GM12891 (cell line): ENCODE data around the gene HGF.

Experiments used
- PAX5 ChIP-seq: IDR thresholded peaks from 2 replicates; pipeline ENCODE4 v1.6.1; 2011; ENCODE audit warnings: low read length, moderate library complexity, mild to moderate bottlenecking; ENCODE audit not compliant: insufficient read depth, severe bottlenecking
- POLR2A ChIP-seq: IDR thresholded peaks from 2 replicates; pipeline ENCODE4 v1.6.1; 2011; ENCODE audit warnings: low read depth, low read length, control low read depth
- POLR2AphosphoS5 ChIP-seq: IDR thresholded peaks from 2 replicates; pipeline ENCODE4 v1.6.1; 2011; ENCODE audit warnings: low read depth, low read length, control low read depth
- POU2F2 ChIP-seq: IDR thresholded peaks from 2 replicates; pipeline ENCODE4 v1.6.1; 2011; ENCODE audit warnings: low read depth, mild to moderate bottlenecking, control low read depth, low read length, moderate library complexity
- SPI1 ChIP-seq: IDR thresholded peaks from 2 replicates; pipeline ENCODE4 v1.6.1; 2011; ENCODE audit warnings: low read depth, low read length, control low read depth
- TAF1 ChIP-seq: IDR thresholded peaks from 2 replicates; pipeline ENCODE4 v1.6.1; 2011; ENCODE audit warnings: low read depth, low read length, control low read depth

DNA sequence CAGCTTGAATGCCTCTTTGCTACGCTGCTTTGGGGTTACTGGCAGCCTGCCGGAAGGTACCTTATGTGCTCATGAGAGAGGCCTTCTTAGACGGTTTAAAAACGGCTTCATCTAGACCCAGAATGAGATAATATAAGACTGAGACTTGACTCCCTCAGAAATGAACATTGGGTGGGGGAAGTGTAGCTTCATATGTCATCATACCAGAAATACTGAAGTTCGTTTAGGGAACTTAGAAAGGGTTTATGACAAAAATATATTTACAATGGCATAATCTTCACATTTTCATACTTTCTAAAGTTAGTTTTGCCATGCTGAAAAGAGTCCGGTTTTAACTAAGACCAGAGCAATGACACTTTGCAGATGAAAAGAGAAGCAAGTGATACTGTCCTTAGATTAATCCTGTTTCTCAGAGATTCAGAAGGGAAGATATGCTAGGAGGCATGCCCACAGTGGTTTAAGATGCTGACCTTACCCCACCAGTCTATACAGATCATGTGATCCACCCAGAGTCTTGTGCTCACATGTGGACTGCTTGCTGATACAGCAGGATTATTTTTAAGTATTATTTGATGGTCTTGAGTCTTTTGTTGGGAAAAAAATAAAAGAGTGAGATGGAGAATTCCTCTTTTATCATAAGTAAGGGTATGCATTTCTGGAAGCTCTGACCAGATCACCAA lies 40.8 kb upstream of the HGF start:
- TF ChIP-seq POLR2A (no peak), TAF1 (no peak), POLR2AphosphoS5 (no peak), POU2F2 (no peak), PAX5 (no peak), SPI1 (no peak)
